GM21619 (cell line): ENCODE results near the gene RIOX2.
"Not testable (repeated sequence)": the region's sequence is repeated elsewhere in the genome, so short reads cannot be mapped to it uniquely, and the experiment has no call there.

Source experiments
- ATAC-seq: cut with Tn5 transposase; IDR thresholded peaks from one replicate; pipeline ENCODE4 v1.9.1; 2021; ENCODE audit not compliant: unreplicated experiment

RIOX2 gene

GRCh38 chr3:97971679-97972567 is at the start of gene RIOX2:
RIOX2 (minus strand) TSS chr3:97972431; CDS start chr3:97967593, 4,838 bp downstream.
- ATAC-seq, result peak; percentile 83

- no peak for ATAC-seq
Observed at GRCh38 chr3:98020412-98020811, 48.2 kb upstream of the RIOX2 start.

- ATAC-seq, result no peak
Observed at GRCh38 chr3:98018301-98018700, 46.1 kb upstream of the RIOX2 start.

GRCh38 chr3:98014268-98014585 is 42.0 kb upstream of the RIOX2 start:
- no peak for ATAC-seq

- ATAC-seq, result no peak
Observed at GRCh38 chr3:98013411-98014267, 41.4 kb upstream of the RIOX2 start.

- ATAC-seq, result no peak
Observed at GRCh38 chr3:98012979-98013378, 40.7 kb upstream of the RIOX2 start.

GRCh38 chr3:98010883-98011449 is 38.7 kb upstream of the RIOX2 start:
- ATAC-seq, result not testable (repeated sequence)

- ATAC-seq, result no peak
Observed at GRCh38 chr3:98010194-98010882, 38.1 kb upstream of the RIOX2 start.

- ATAC-seq, result peak; percentile 64
Observed at GRCh38 chr3:98008855-98009254, 36.6 kb upstream of the RIOX2 start.

- no peak for ATAC-seq
Observed at GRCh38 chr3:98005438-98005837, 33.2 kb upstream of the RIOX2 start.

- ATAC-seq, result no peak
Observed at GRCh38 chr3:98004721-98005120, 32.5 kb upstream of the RIOX2 start.

- ATAC-seq, result peak; percentile 44
Observed at GRCh38 chr3:98003306-98003969, 31.2 kb upstream of the RIOX2 start.

- ATAC-seq, result no peak
Observed at GRCh38 chr3:98002717-98003116, 30.5 kb upstream of the RIOX2 start.

GRCh38 chr3:97999994-98000393 is 27.8 kb upstream of the RIOX2 start:
- no peak for ATAC-seq

GRCh38 chr3:97999103-97999502 is 26.9 kb upstream of the RIOX2 start:
- ATAC-seq, result no peak

GRCh38 chr3:97996988-97997387 is 24.8 kb upstream of the RIOX2 start:
- no peak for ATAC-seq

- ATAC-seq, result no peak
Observed at GRCh38 chr3:97994328-97994945, 22.2 kb upstream of the RIOX2 start.

GRCh38 chr3:97993526-97993925 is 21.3 kb upstream of the RIOX2 start:
- ATAC-seq, result no peak

GRCh38 chr3:97992547-97993173 is 20.4 kb upstream of the RIOX2 start:
- ATAC-seq, result no peak

GRCh38 chr3:97991293-97991682 is 19.1 kb upstream of the RIOX2 start:
- ATAC-seq, result no peak
